GM10266 (cell line): Measurements from ENCODE around the gene ZBED5.

Experiments used
- DNase-seq: peaks from one replicate; pipeline ENCODE4 v3.0.0; 2012; ENCODE audit errors: extremely low spot score
- TF ChIP-seq, protein P1 (sequence below): IDR thresholded peaks from 2 replicates; pipeline ENCODE4 v1.5.1; 2012; ENCODE audit warnings: mild to moderate bottlenecking, low read depth; ENCODE audit not compliant: control insufficient read depth, insufficient read depth; ENCODE audit errors: missing control alignments

Gene ZBED5

DNA sequence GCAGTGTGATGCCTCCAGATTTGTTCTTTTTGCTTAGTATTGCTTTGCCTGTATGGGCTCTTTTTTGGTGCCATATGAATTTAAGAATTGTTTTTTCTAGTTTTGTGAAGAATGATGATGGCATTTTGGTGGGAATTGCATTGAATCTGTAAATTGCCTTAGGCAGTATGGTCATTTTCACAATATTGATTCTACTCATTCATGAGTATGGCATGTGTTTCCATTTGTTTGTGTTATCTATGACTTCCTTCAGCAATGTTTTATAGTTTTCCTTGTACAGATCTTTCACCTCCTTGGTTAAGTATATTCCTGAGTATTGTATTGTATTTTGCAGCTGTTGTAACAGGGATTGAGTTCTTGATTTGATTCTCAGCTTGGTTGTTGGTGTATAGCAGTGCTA lies 18.3 kb upstream of the ZBED5 start:
- DNase-seq: no peak

GRCh38 chr11:10875430-10876021 lies 17.7 kb upstream of the ZBED5 start:
- TF ChIP-seq, protein P1, sequence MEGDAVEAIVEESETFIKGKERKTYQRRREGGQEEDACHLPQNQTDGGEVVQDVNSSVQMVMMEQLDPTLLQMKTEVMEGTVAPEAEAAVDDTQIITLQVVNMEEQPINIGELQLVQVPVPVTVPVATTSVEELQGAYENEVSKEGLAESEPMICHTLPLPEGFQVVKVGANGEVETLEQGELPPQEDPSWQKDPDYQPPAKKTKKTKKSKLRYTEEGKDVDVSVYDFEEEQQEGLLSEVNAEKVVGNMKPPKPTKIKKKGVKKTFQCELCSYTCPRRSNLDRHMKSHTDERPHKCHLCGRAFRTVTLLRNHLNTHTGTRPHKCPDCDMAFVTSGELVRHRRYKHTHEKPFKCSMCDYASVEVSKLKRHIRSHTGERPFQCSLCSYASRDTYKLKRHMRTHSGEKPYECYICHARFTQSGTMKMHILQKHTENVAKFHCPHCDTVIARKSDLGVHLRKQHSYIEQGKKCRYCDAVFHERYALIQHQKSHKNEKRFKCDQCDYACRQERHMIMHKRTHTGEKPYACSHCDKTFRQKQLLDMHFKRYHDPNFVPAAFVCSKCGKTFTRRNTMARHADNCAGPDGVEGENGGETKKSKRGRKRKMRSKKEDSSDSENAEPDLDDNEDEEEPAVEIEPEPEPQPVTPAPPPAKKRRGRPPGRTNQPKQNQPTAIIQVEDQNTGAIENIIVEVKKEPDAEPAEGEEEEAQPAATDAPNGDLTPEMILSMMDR: no peak
- no peak for DNase-seq

More for the DNA sequence above, 18.3 kb upstream of the ZBED5 start:
- TF ChIP-seq, protein P1: no peak

DNA sequence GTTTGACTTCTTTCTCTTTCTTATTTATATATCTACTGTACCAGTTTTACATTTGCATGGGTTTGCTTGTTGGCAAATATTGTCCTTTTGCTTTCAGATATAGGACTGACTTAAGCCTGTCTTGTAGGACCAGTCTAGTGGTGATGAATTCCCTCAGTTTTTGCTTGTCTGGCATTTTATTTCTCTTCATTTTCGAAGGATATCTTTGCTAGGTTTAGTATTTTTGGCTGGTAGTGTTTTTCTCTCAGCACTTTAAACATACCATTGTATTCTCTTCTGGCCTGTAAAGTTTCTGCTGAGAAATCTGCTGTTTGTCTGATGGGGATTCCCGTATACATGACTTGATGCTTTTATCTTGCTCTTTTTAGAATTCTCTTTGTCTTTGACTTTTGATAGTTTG lies 14.2 kb upstream of the ZBED5 start:
- DNase-seq: no peak
- TF ChIP-seq, protein P1: no peak

- no peak for DNase-seq
- TF ChIP-seq, protein P1: no peak
Observed at GRCh38 chr11:10868352-10868751, 10.5 kb upstream of the ZBED5 start.

DNA sequence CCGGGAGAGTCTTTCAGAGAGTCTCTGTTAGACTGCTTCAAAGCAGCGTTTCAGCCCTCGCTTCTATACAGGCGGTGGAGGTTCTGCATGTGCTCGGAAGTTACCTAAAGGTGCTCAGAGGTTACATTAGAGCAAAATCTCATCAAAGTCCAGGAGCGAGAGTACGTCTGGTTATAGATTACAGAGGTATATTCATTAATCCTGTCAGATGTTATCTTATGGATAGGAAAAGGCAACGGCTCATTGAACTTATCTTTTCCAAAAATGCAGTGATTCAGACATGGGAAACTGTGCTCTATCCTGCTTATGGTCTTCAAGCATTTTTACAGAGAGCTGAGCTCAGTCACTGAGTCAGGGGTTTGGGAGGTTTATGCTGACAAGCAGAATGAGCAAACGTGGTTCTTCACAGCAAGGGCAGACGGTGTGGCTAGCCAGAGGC lies 9.1 kb upstream of the ZBED5 start:
- DNase-seq: no peak
- TF ChIP-seq, protein P1: no peak

- TF ChIP-seq, protein P1: no peak
- DNase-seq: no peak
Observed at GRCh38 chr11:10865837-10866270, 8.0 kb upstream of the ZBED5 start.

DNA sequence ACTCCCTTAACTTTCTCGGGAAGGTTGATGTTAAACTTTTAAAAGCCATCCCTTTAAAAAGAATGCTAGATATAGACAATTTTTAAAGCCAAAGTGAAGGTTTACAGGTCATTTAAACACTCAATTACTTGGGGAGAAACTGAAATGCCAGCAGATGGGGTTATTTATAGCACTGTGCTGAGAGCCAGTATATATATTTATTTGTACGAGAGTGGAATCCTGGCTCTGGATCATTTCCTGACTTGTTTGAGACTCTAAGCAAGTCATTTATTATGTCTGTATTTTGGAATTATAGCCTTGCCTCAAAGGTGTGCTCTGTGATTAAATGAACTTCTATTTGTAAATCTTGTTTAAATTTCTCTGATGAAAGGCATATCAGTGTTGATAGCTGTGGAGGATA lies 6.8 kb upstream of the ZBED5 start:
- DNase-seq: no peak
- TF ChIP-seq, protein P1: no peak
